Measurements from ENCODE around the gene ITGA5.

GRCh38 chr12:54386403-54387113 lies 32.5 kb downstream of the ITGA5 start:
- no peak for TF ChIP-seq CTCF (conservative IDR thresholded peaks at IDR 0.05; ENCODE audit: low read depth in 2 of 2)
- no peak for TF ChIP-seq POLR2AphosphoS5 (IDR thresholded peaks at IDR 0.05; ENCODE audit: low read depth)
